Activated B cell treated with CpG ODN at 0.5 μM for 24 hours (primary cell): ENCODE results near the gene RC3H2. TPM values are rescaled to one million over a fixed set of nuclear protein-coding genes. Genes with fewer than 3 reads are reported as not detected.
A peak's percentile ranks its signal among the peaks of the same experiment; 100 is the strongest.

Experiments
- ATAC-seq: fragments of 200-7000 bp; cut with Tn5 transposase; one replicate; pipeline ENCODE4 v1.10.0; 2021; ENCODE audit warnings: low read depth, mild to moderate bottlenecking, moderate library complexity
- CTCF ChIA-PET: fragments of 350-600 bp; sonication (Branson Sonifier 250); formaldehyde crosslinking; loops from one replicate; lab custom pipeline; 2021; ENCODE audit warnings: antibody characterized with exemption; lab: Charles Lee
- POLR2A ChIA-PET: fragments of 350-600 bp; sonication (Branson Sonifier 250); formaldehyde crosslinking; loops from one replicate; lab custom pipeline; 2021; ENCODE audit warnings: antibody characterized with exemption; lab: Charles Lee
- DNase-seq: peaks from one replicate; pipeline ENCODE4 v3.0.0; 2022
- H3K27ac Mint-ChIP-seq: one replicate; pipeline ENCODE4 v1.8.0; 2020; ENCODE audit warnings: mixed read lengths
- H3K27me3 Mint-ChIP-seq: one replicate; pipeline ENCODE4 v1.8.0; 2021; ENCODE audit warnings: mixed read lengths
- H3K36me3 Mint-ChIP-seq: one replicate; pipeline ENCODE4 v1.8.0; 2021; ENCODE audit warnings: low read depth, mixed read lengths
- H3K4me1 Mint-ChIP-seq: one replicate; pipeline ENCODE4 v1.8.0; 2021; ENCODE audit warnings: mixed read lengths
- H3K4me3 Mint-ChIP-seq: one replicate; pipeline ENCODE4 v1.8.0; 2020; ENCODE audit warnings: mild to moderate bottlenecking, mixed read lengths
- H3K9me3 Mint-ChIP-seq: one replicate; pipeline ENCODE4 v1.8.0; 2020; ENCODE audit warnings: mixed read lengths
- intact Hi-C: fragments of 100-400 bp; cut with micrococcal nuclease; formaldehyde crosslinking; loops from one replicate; pipeline ENCODE4 v1.15.1; 2024
- total RNA-seq: library from RNA; stranded (reverse); gene quantifications from 2 replicates; pipeline ENCODE4 v1.2.3, GENCODE V29; 2022
- TF ChIP-seq, protein P1 (sequence below): fragments of 200-600 bp; IDR thresholded peaks from one replicate; pipeline ENCODE4 v1.8.0; 2022; ENCODE audit warnings: antibody characterized with exemption, mild to moderate bottlenecking

RC3H2 gene
- total RNA-seq, 1 donor from 2014 or later = 62.7 TPM

- ChIA-PET CTCF (interaction anchor here (1.3 kb wide), 1 partner anchor 697 kb away, joined by 3 read pairs; no protein-coding TSS in a partner anchor), POLR2A (no interaction called here)
- H3K9me3 Mint-ChIP-seq = no peaks in the 10 kb centered on the region
- TF ChIP-seq, protein P1, sequence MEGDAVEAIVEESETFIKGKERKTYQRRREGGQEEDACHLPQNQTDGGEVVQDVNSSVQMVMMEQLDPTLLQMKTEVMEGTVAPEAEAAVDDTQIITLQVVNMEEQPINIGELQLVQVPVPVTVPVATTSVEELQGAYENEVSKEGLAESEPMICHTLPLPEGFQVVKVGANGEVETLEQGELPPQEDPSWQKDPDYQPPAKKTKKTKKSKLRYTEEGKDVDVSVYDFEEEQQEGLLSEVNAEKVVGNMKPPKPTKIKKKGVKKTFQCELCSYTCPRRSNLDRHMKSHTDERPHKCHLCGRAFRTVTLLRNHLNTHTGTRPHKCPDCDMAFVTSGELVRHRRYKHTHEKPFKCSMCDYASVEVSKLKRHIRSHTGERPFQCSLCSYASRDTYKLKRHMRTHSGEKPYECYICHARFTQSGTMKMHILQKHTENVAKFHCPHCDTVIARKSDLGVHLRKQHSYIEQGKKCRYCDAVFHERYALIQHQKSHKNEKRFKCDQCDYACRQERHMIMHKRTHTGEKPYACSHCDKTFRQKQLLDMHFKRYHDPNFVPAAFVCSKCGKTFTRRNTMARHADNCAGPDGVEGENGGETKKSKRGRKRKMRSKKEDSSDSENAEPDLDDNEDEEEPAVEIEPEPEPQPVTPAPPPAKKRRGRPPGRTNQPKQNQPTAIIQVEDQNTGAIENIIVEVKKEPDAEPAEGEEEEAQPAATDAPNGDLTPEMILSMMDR = no peak
- H3K4me1 Mint-ChIP-seq = peaks cover 13% of the 10 kb centered on the region
- ATAC-seq (no peak), DNase-seq (no peak)
- intact Hi-C loops = loop anchor here (10.0 kb wide), 1 partner anchor 173 kb away; no protein-coding TSS in a partner anchor
- peaks cover 54% of the 10 kb centered on the region for H3K36me3 Mint-ChIP-seq
- H3K27ac Mint-ChIP-seq = no peak overlapping the region
- H3K4me3 Mint-ChIP-seq = no peak overlapping the region
- H3K27me3 Mint-ChIP-seq = no peaks in the 10 kb centered on the region
Observed at GRCh38 chr9:122822056-122822455, 83.1 kb downstream of the RC3H2 start.

GRCh38 chr9:122821278-122821943 lies 83.7 kb downstream of the RC3H2 start:
- H3K27ac Mint-ChIP-seq = peak overlapping the region; percentile 27
- TF ChIP-seq, protein P1 = no peak
- H3K4me1 Mint-ChIP-seq = peaks cover 12% of the 10 kb centered on the region
- ChIA-PET CTCF (interaction anchor here (1.3 kb wide), 1 partner anchor 697 kb away, joined by 3 read pairs; no protein-coding TSS in a partner anchor), POLR2A (no interaction called here)
- intact Hi-C loops = loop anchor here (10.0 kb wide), 1 partner anchor 173 kb away; no protein-coding TSS in a partner anchor
- H3K36me3 Mint-ChIP-seq = peaks cover 55% of the 10 kb centered on the region
- ATAC-seq = peak; percentile 71
- no peak for DNase-seq
- H3K27me3 Mint-ChIP-seq = no peaks in the 10 kb centered on the region
- no peaks in the 10 kb centered on the region for H3K9me3 Mint-ChIP-seq
- H3K4me3 Mint-ChIP-seq = no peak overlapping the region

DNA sequence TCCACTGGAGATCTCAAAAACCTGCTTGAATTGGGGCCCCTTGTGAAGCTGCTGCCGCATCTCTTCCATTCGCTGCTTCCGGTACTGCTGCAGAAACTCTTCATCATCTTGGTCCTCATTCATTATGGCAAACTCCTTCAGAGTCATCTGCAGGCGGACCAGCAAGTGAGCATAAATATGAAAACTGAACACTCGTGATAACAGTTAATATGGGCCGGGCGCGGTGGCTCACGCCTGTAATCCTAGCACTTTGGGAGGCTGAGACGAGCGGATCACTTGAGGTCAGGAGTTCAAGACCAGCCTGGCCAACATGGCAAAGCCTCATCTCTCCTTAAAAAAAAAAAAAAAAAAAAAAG lies 84.7 kb downstream of the RC3H2 start:
- ChIA-PET POLR2A (no interaction called here), CTCF (no interaction called here)
- Mint-ChIP-seq H3K4me1 (peaks cover 22% of the 10 kb centered on the region), H3K4me3 (no peak overlapping the region), H3K27me3 (no peaks in the 10 kb centered on the region), H3K27ac (no peak overlapping the region), H3K36me3 (peaks cover 57% of the 10 kb centered on the region), H3K9me3 (no peaks in the 10 kb centered on the region)
- intact Hi-C loops = loop anchor here (10.0 kb wide), 1 partner anchor 174 kb away; no protein-coding TSS in a partner anchor
- DNase-seq = no peak
- ATAC-seq = no peak
- TF ChIP-seq, protein P1 = no peak

DNA sequence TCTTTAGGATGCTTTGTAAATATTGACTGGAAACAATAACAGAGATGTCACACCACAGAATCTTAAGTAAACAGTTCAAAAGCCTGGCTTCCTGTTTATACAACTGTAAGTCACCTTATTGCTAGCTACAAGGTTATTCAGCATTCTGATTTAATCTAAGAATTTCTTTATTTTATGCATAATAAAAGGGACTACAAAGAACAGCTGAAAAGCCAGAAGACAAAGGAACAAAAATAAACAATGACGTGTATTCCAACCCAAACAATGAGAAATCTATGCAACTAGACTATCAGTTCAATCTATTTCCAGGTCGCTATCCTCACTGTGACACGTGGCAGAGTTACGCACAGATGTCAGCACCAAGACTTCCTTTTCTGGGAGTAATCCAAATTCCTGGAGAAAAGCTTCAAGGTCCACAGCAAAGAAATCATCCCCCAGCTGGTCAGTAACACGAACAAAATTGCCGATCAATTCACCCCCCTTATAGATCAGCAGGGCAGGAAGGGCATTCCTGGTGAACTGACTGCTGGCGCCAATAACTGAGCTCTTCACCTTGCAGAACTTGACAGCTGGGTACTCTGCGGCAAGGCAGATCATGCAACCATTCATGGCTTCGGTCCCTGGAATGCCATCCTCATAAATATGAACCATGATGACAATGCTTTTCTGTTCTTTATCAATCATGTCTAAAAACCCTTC lies 85.2 kb downstream of the RC3H2 start:
- CTCF ChIA-PET = interaction anchor here (0.7 kb wide), 1 partner anchor 1974 kb away, joined by 3 read pairs; no protein-coding TSS in a partner anchor
- H3K4me1 Mint-ChIP-seq = peaks cover 24% of the 10 kb centered on the region
- POLR2A ChIA-PET = no interaction called here
- intact Hi-C loops = loop anchor here (10.0 kb wide), 1 partner anchor 175 kb away; no protein-coding TSS in a partner anchor
- no peak overlapping the region for H3K4me3 Mint-ChIP-seq
- no peak overlapping the region for H3K27ac Mint-ChIP-seq
- no peak for ATAC-seq
- H3K9me3 Mint-ChIP-seq = no peaks in the 10 kb centered on the region
- TF ChIP-seq, protein P1 = no peak
- H3K36me3 Mint-ChIP-seq = peaks cover 56% of the 10 kb centered on the region
- no peaks in the 10 kb centered on the region for H3K27me3 Mint-ChIP-seq
- no peak for DNase-seq

- Mint-ChIP-seq H3K27me3 (no peaks in the 10 kb centered on the region), H3K36me3 (peaks cover 56% of the 10 kb centered on the region), H3K9me3 (no peaks in the 10 kb centered on the region), H3K27ac (no peak overlapping the region), H3K4me1 (peaks cover 31% of the 10 kb centered on the region), H3K4me3 (no peak overlapping the region)
- TF ChIP-seq, protein P1 = no peak
- CTCF ChIA-PET = interaction anchor here (0.7 kb wide), 1 partner anchor 1975 kb away, joined by 3 read pairs; no protein-coding TSS in a partner anchor
- intact Hi-C loops = no loop called here
- POLR2A ChIA-PET = no interaction called here
- ATAC-seq (no peak), DNase-seq (no peak)
Observed at GRCh38 chr9:122819326-122819725, 85.8 kb downstream of the RC3H2 start.
